ENCODE data around the gene ABTB2.

- TF ChIP-seq POLR2A (IDR thresholded peaks at IDR 0.05) (no peak), CTCF (IDR thresholded peaks at IDR 0.05) (no peak)
Measured at GRCh38 chr11:34239465-34240149, 118.2 kb downstream of the ABTB2 start.

Data from Peyer's patch (tissue), 4 donors.